A673 (cell line): ENCODE results near the gene RFFL. TPM values are rescaled to one million over a fixed set of nuclear protein-coding genes. Genes with fewer than 3 reads are reported as not detected.

Source experiments
- BruUV-seq: library from RNA; stranded (reverse); fragments of 400-500 nt; replicated peaks from 2 replicates; lab custom pipeline; 2021; lab: Mats Ljungman, UMichigan
- CTCF ChIA-PET: fragments of 300-600 bp; sonication (Branson Sonifier 250); formaldehyde crosslinking; loops from one replicate; lab custom pipeline; 2022; ENCODE audit warnings: antibody characterized with exemption; lab: Charles Lee
- POLR2A ChIA-PET: fragments of 300-600 bp; sonication (Branson Sonifier 250); formaldehyde crosslinking; loops from one replicate; lab custom pipeline; 2022; ENCODE audit warnings: antibody characterized with exemption; ENCODE audit not compliant: low non-redundant PET; lab: Charles Lee
- DNase-seq: peaks from one replicate; pipeline ENCODE4 v3.0.0-alpha.2; 2015; ENCODE audit warnings: low spot score
- H3K27ac ChIP-seq: fragments of 200-600 bp; sonication (generic); 2 replicates; pipeline ENCODE4 v1.5.1; 2016; ENCODE audit warnings: mixed run types, low read depth, mild to moderate bottlenecking, mixed read lengths, antibody characterized with exemption, low read length; ENCODE audit not compliant: poor library complexity, severe bottlenecking
- H3K27me3 ChIP-seq: fragments of 200-600 bp; sonication (generic); replicated peaks from 2 replicates; pipeline ENCODE4 v1.6.1; 2017; ENCODE audit warnings: mixed run types, low read depth, mild to moderate bottlenecking, mixed read lengths, antibody characterized with exemption, low read length; ENCODE audit not compliant: insufficient read depth, poor library complexity
- H3K36me3 ChIP-seq: fragments of 200-600 bp; sonication (generic); 2 replicates; pipeline ENCODE4 v1.6.1; 2016; ENCODE audit warnings: mixed run types, mild to moderate bottlenecking, mixed read lengths, antibody characterized with exemption, low read length; ENCODE audit not compliant: insufficient read depth, poor library complexity, severe bottlenecking
- H3K4me1 ChIP-seq: fragments of 200-600 bp; sonication (generic); 2 replicates; pipeline ENCODE4 v1.6.1; 2017; ENCODE audit warnings: mixed run types, mild to moderate bottlenecking, mixed read lengths, antibody characterized with exemption, low read length; ENCODE audit not compliant: insufficient read depth, poor library complexity, severe bottlenecking
- H3K4me3 ChIP-seq: fragments of 200-600 bp; sonication (generic); 2 replicates; pipeline ENCODE4 v1.5.1; 2016; ENCODE audit warnings: low read depth, mixed run types, mild to moderate bottlenecking, mixed read lengths, low read length; ENCODE audit not compliant: poor library complexity, severe bottlenecking
- H3K9me3 ChIP-seq: fragments of 200-600 bp; sonication (generic); 2 replicates; pipeline ENCODE4 v1.6.1; 2016; ENCODE audit warnings: mixed run types, low read depth, mild to moderate bottlenecking, mixed read lengths, antibody characterized with exemption, low read length; ENCODE audit not compliant: poor library complexity, severe bottlenecking
- CTCF ChIP-seq: fragments of 300-800, 200-600 bp; sonication (generic); conservative IDR thresholded peaks from 2 replicates; pipeline ENCODE4 v1.5.1; 2017; ENCODE audit warnings: low read depth, mild to moderate bottlenecking, antibody characterized with exemption, low read length, moderate library complexity, mixed read lengths
- EZH2 ChIP-seq: fragments of 200-600 bp; sonication (generic); IDR thresholded peaks from 2 replicates; pipeline ENCODE4 v1.6.1; 2017; ENCODE audit warnings: borderline replicate concordance, low read depth, mild to moderate bottlenecking, mixed read lengths, antibody characterized with exemption, low read length; ENCODE audit not compliant: poor library complexity, severe bottlenecking
- intact Hi-C: fragments of 100-400 bp; cut with micrococcal nuclease; formaldehyde crosslinking; loops from one replicate; pipeline ENCODE4 v1.10.0; 2022; ENCODE audit not compliant: unreplicated experiment
- total RNA-seq: library from RNA; stranded (reverse); gene quantifications from 2 replicates; pipeline ENCODE4 v1.2.3, GENCODE V29; 2021

The RFFL gene
- total RNA-seq, 1 experiment from 2014 or later, result 10.5 TPM

- ChIA-PET CTCF (no interaction called here), POLR2A (no interaction called here)
- BruUV-seq, result no TSS peak
- Histone ChIP-seq H3K27me3 (no peaks in the 10 kb centered on the region), H3K4me3 (no peak overlapping the region), H3K9me3 (no peaks in the 10 kb centered on the region), H3K4me1 (peaks cover 5% of the 10 kb centered on the region), H3K36me3 (no peaks in the 10 kb centered on the region), H3K27ac (no peak overlapping the region)
- DNase-seq, result no peak
- no peak for TF ChIP-seq CTCF
- no peak for TF ChIP-seq EZH2
- intact Hi-C loops, result no loop called here
These were observed 88.4 kb downstream of the RFFL start for GRCh38 chr17:34974794-34975785.

- no peaks in the 10 kb centered on the region for H3K4me1 ChIP-seq
- H3K4me3 ChIP-seq, result no peak overlapping the region
- no peaks in the 10 kb centered on the region for H3K36me3 ChIP-seq
- CTCF ChIA-PET, result interaction anchor here (0.6 kb wide), 1 partner anchor 81 kb away, joined by 8 read pairs; no protein-coding TSS in a partner anchor
- no peak for DNase-seq
- H3K9me3 ChIP-seq, result no peaks in the 10 kb centered on the region
- intact Hi-C loops, result no loop called here
- TF ChIP-seq EZH2 (no peak), CTCF (no peak)
- POLR2A ChIA-PET, result no interaction called here
- H3K27me3 ChIP-seq, result no peaks in the 10 kb centered on the region
- no TSS peak for BruUV-seq
- no peak overlapping the region for H3K27ac ChIP-seq
These were observed 89.3 kb downstream of the RFFL start for GRCh38 chr17:34974179-34974578.

- H3K36me3 ChIP-seq, result peaks cover 5% of the 10 kb centered on the region
- no peaks in the 10 kb centered on the region for H3K9me3 ChIP-seq
- TF ChIP-seq CTCF (no peak), EZH2 (no peak)
- ChIA-PET POLR2A (no interaction called here), CTCF (no interaction called here)
- peak within 1 kb of the TSS; percentile 89 for H3K27ac ChIP-seq
- BruUV-seq, result no TSS peak
- H3K27me3 ChIP-seq, result no peaks in the 10 kb centered on the region
- H3K4me1 ChIP-seq, result peaks cover 9% of the 10 kb centered on the region
- intact Hi-C loops, result no loop called here
- peak; percentile 90 for DNase-seq
- H3K4me3 ChIP-seq, result peak within 1 kb of the TSS; percentile 93
These were observed 102.2 kb downstream of the RFFL start, which contains the start of the genes CCT6B and ZNF830 for GRCh38 chr17:34961093-34961911. CCT6B (minus strand) TSS chr17:34961460; CDS start chr17:34961393, 67 bp downstream. ZNF830 (plus strand) TSS chr17:34961540; CDS start chr17:34961567, 27 bp downstream.
